Thoracic aorta (tissue), 2 donors: ENCODE measurements around the gene STAT1. TPM values are rescaled to one million over a fixed set of nuclear protein-coding genes. Genes with fewer than 3 reads are reported as not detected.

ENCODE experiments used
- ATAC-seq: fragments of 150-250 bp; one replicate; pipeline ENCODE4 v1.8.0; 2017; ENCODE audit warnings: low read depth; ENCODE audit not compliant: insufficient number of reproducible peaks, low FRiP score
- DNase-seq: peaks from one replicate; pipeline ENCODE4 v3.0.0-alpha.2; 2020; ENCODE audit warnings: low spot score
- H3K27ac ChIP-seq, 2 donors: fragments of 200-600 bp; sonication (generic); 1 replicate in 1 of 2; 2 replicates in 1 of 2; pipeline ENCODE4 v1.5.1; 2016; ENCODE audit warnings: mild to moderate bottlenecking in 2 of 2, moderate library complexity in 2 of 2
- H3K27me3 ChIP-seq: fragments of 200-600 bp; sonication (generic); replicated peaks from 2 replicates; pipeline ENCODE4 v1.6.0; 2016; ENCODE audit warnings: mild to moderate bottlenecking; ENCODE audit not compliant: insufficient read depth
- H3K36me3 ChIP-seq: fragments of 200-600 bp; sonication (generic); one replicate; pipeline ENCODE4 v1.5.1; 2016
- H3K4me1 ChIP-seq, 2 donors: fragments of 200-600 bp; sonication (generic); 1 replicate in 1 of 2; 2 replicates in 1 of 2; pipeline versions ENCODE4 v1.5.1 to v1.6.0; 2016; ENCODE audit warnings: low read depth in 2 of 2, mild to moderate bottlenecking in 1 of 2; ENCODE audit not compliant: control insufficient read depth in 1 of 2
- H3K4me3 ChIP-seq: fragments of 200-600 bp; sonication (generic); 2 replicates; pipeline ENCODE4 v1.5.1; 2016; ENCODE audit warnings: mild to moderate bottlenecking
- H3K9me3 ChIP-seq: fragments of 200-600 bp; sonication (generic); 2 replicates; pipeline ENCODE4 v1.5.1; 2016
- CTCF ChIP-seq: fragments of 200-600 bp; sonication (generic); IDR thresholded peaks from one replicate; pipeline ENCODE4 v1.5.1; 2019; ENCODE audit warnings: antibody characterized with exemption
- total RNA-seq, 2 donors: library from RNA; depleted of rRNA; stranded (reverse); fragments of >200 nt; gene quantifications; one replicate each; pipeline versions ENCODE4 v1.1.0 to v1.2.3, GENCODE V29; 2016

STAT1 gene
- 10 to 100 TPM; 67.4 to 82.6 TPM for total RNA-seq

- peak within 1 kb of the TSS; percentile 82 to 92 for H3K27ac ChIP-seq
- H3K27me3 ChIP-seq = no peaks in the 10 kb centered on the region
- H3K4me3 ChIP-seq = peak within 1 kb of the TSS; percentile 92
- DNase-seq = peak; percentile 73
- H3K4me1 ChIP-seq = peaks cover 16 to 26% of the 10 kb centered on the region in 2 donors
- H3K9me3 ChIP-seq = no peaks in the 10 kb centered on the region
- ATAC-seq = peak; percentile 83
- peak; percentile 29 for TF ChIP-seq CTCF
- H3K36me3 ChIP-seq = no peaks in the 10 kb centered on the region
Measured at GRCh38 chr2:191013932-191014652, at the start of gene STAT1. STAT1 (minus strand) TSS chr2:191014171; CDS start chr2:191010003, 4,168 bp downstream.

- no peak overlapping the region for H3K4me3 ChIP-seq
- H3K9me3 ChIP-seq = no peaks in the 10 kb centered on the region
- no peaks in the 10 kb centered on the region for H3K36me3 ChIP-seq
- ATAC-seq (no peak), DNase-seq (no peak)
- H3K27me3 ChIP-seq = no peaks in the 10 kb centered on the region
- peaks cover 0 to 9% of the 10 kb centered on the region in 2 donors for H3K4me1 ChIP-seq
- no peak overlapping the region for H3K27ac ChIP-seq
- no peak for TF ChIP-seq CTCF
Measured at GRCh38 chr2:191063584-191063983, 49.6 kb upstream of the STAT1 start.

DNA sequence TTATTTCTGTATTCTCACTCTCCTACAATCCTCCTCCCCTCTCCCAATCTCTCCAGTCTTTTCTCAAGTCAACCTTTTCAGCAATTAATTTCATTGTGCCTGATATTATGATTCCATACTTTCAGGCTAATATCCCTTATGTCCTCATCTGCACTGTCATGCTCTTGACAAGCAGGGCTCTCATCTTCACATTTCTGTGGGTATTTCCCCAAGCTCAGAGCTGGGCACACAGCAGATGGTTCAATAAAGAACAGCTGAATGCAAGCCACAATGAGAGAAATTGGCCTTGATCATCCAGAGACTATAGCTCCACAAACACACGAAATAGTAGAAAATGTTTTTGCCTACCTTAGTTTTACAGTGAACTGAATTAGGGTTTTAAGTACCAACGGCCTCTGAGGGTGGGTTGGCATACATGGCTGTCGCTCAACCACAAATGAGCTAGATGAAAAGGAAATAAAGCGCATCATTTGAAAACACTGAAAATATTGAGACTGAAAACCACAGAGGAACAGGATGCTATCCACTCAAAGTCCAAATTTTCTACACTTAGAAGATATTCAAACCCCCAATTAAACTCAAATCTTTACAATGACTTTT lies 47.5 kb upstream of the STAT1 start:
- TF ChIP-seq CTCF = no peak
- no peaks in the 10 kb centered on the region for H3K9me3 ChIP-seq
- no peaks in the 10 kb centered on the region for H3K27me3 ChIP-seq
- DNase-seq (no peak), ATAC-seq (no peak)
- peaks cover 0 to 6% of the 10 kb centered on the region in 2 donors for H3K4me1 ChIP-seq
- H3K4me3 ChIP-seq = no peak overlapping the region
- no peaks in the 10 kb centered on the region for H3K36me3 ChIP-seq
- no peak overlapping the region for H3K27ac ChIP-seq

DNA sequence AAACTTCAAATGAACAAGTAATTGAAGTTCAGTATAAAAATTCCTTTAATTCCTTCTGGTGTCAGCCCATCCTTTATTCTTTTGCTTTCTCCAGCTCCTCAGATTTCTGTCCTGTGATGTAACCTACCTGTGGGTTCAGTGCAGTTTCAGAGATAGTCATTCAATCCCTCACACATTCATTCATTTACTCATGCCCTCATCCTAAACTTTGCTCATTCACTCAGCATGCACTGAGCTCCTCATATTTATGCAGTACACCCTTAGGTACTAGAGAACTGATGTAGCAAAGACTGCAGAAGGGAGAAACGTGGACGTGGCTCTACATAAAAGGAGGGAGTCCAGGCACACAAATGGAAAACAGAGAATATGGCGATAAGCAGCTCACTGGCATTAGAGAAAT lies 45.3 kb upstream of the STAT1 start:
- Histone ChIP-seq H3K9me3 (no peaks in the 10 kb centered on the region), H3K36me3 (no peaks in the 10 kb centered on the region), H3K27me3 (no peaks in the 10 kb centered on the region), H3K27ac (no peak overlapping the region), H3K4me1 (no peaks in the 10 kb centered on the region), H3K4me3 (no peak overlapping the region)
- no peak for ATAC-seq
- no peak for TF ChIP-seq CTCF
- DNase-seq = no peak

DNA sequence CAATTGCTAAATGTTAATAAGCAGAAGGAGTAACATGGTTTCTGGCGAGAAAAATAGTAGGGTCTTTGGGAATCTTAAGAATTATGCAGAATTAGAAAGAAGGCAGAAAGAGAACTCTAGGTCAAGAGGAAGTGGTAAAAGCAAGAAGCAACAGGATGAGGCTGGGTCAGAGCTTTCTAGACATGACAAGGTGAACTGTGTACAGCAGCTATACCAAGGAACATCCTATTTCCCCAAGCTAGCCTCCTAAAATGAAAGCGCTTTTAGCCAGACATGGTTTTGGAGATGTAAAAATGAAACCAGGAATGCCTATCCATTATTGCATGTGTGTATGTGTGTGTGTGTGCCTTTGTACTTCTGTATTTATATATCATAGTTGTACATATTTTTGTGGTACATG lies 42.3 kb upstream of the STAT1 start:
- no peaks in the 10 kb centered on the region for H3K36me3 ChIP-seq
- no peak for ATAC-seq
- no peak for TF ChIP-seq CTCF
- H3K4me3 ChIP-seq = no peak overlapping the region
- no peaks in the 10 kb centered on the region for H3K9me3 ChIP-seq
- H3K27me3 ChIP-seq = no peaks in the 10 kb centered on the region
- no peak for DNase-seq
- no peaks in the 10 kb centered on the region for H3K4me1 ChIP-seq
- H3K27ac ChIP-seq = no peak overlapping the region
